Measurements from ENCODE around the gene CBLN3. TPM values are rescaled to one million over a fixed set of nuclear protein-coding genes. Genes with fewer than 3 reads are reported as not detected.

CBLN3 gene
- total RNA-seq, 2 experiments from 2014 or later = 2.9 TPM

DNA sequence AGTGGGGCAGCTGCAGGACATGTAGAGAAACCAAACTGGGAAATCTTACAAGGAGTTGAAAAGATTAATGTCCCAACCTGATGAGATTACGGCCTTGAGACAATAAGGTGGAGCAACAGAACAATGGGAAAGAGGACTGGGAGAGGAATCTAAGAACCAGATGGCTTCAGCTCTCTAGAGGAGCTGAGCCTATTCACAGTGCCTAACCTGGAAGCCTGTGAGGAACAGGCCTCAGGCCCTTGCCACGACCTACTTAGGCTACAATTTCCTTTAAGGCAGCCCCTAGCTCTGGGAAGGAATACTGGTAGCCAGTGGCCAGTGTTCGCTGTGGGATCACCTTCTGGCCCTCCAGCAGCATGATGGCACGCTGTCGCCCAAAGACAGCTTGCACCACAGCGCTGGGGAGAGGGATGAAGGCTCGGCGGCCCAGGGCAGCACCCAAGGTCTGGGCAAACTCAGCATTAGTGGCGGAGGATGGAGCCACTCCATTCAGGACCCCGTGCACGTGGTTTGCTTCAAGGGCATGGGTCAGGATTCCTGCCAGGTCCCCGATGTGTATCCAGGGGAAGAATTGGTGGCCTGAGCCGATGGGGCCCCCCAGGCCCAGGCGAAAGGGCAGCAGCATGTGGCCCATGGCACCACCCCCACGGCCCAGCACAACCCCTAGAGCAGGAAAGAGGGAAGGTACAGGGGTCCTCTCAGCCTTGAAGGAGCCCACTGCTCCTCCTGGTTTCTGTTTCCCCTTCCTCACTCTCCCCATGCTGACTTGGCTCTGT, 10.6 kb upstream of the CBLN3 start:
- CTCF ChIA-PET = interaction anchor here (2.1 to 5.3 kb wide), 4 partner anchors 8 to 111 kb away, joined by 9 to 76 read pairs (median 34); partner anchors contain the start of genes ADCY4 and KHNYN
- TF ChIP-seq, protein P1, sequence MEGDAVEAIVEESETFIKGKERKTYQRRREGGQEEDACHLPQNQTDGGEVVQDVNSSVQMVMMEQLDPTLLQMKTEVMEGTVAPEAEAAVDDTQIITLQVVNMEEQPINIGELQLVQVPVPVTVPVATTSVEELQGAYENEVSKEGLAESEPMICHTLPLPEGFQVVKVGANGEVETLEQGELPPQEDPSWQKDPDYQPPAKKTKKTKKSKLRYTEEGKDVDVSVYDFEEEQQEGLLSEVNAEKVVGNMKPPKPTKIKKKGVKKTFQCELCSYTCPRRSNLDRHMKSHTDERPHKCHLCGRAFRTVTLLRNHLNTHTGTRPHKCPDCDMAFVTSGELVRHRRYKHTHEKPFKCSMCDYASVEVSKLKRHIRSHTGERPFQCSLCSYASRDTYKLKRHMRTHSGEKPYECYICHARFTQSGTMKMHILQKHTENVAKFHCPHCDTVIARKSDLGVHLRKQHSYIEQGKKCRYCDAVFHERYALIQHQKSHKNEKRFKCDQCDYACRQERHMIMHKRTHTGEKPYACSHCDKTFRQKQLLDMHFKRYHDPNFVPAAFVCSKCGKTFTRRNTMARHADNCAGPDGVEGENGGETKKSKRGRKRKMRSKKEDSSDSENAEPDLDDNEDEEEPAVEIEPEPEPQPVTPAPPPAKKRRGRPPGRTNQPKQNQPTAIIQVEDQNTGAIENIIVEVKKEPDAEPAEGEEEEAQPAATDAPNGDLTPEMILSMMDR (IDR thresholded peaks at IDR 0.05) = no peak
- Mint-ChIP-seq H3K36me3 (ENCODE audit: low read depth) (peaks cover 44% of the 10 kb centered on the region), H3K9me3 (no peaks in the 10 kb centered on the region), H3K27ac (peak overlapping the region; percentile 98), H3K4me3 (peak overlapping the region; percentile 86), H3K27me3 (no peaks in the 10 kb centered on the region), H3K4me1 (ENCODE audit: low read depth) (peaks cover 52% of the 10 kb centered on the region)
- intact Hi-C loops (cut with micrococcal nuclease) = loop anchor here (5.0 to 10.0 kb wide), 2 partner anchors 195 to 232 kb away; partner anchors contain the start of gene TINF2
- DNase-seq (no peak), ATAC-seq (no peak)
- POLR2A ChIA-PET = interaction anchor here (0.6 to 6.2 kb wide), 5 partner anchors 9 to 206 kb away, joined by 3 to 74 read pairs (median 5); partner anchors contain the start of genes CBLN3 and KHNYN

DNA sequence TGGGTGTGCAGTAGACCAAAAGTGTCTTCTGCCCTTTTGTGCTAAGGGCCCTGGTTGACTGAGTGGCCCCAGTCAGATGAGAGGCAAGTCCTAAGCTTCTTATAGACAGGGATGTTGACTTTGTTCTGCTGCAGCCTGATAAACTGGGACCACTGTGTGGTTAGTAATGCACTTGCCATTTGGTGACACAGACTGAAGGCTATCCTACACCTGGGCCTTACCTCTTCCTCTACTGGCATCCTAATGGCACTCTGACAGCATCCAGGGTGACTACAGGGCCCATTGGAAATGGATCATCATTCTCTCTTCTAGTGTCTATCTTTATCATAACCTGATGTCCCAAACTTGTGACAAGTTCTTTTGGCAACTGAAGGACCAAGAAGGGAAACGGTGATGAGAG, 9.8 kb upstream of the CBLN3 start:
- peaks cover 52% of the 10 kb centered on the region for H3K4me1 Mint-ChIP-seq (ENCODE audit: low read depth)
- H3K27me3 Mint-ChIP-seq = no peaks in the 10 kb centered on the region
- ChIA-PET POLR2A (interaction anchor here (0.6 to 6.2 kb wide), 2 partner anchors 9 to 140 kb away, joined by 3 to 74 read pairs; partner anchors contain the start of genes CBLN3 and KHNYN), CTCF (interaction anchor here (4.4 to 5.3 kb wide), 3 partner anchors 8 to 106 kb away, joined by 57 to 76 read pairs (median 60); partner anchors contain the start of genes ADCY4, KHNYN and RIPK3)
- H3K27ac Mint-ChIP-seq = peak overlapping the region; percentile 81
- no peak for ATAC-seq
- no peaks in the 10 kb centered on the region for H3K9me3 Mint-ChIP-seq
- H3K4me3 Mint-ChIP-seq = no peak overlapping the region
- DNase-seq = no peak
- H3K36me3 Mint-ChIP-seq (ENCODE audit: low read depth) = peaks cover 44% of the 10 kb centered on the region
- intact Hi-C loops (cut with micrococcal nuclease) = loop anchor here (10.0 kb wide), 1 partner anchor 194 kb away; the partner anchor contains the start of gene TINF2
- TF ChIP-seq, protein P1 (IDR thresholded peaks at IDR 0.05) = no peak

DNA sequence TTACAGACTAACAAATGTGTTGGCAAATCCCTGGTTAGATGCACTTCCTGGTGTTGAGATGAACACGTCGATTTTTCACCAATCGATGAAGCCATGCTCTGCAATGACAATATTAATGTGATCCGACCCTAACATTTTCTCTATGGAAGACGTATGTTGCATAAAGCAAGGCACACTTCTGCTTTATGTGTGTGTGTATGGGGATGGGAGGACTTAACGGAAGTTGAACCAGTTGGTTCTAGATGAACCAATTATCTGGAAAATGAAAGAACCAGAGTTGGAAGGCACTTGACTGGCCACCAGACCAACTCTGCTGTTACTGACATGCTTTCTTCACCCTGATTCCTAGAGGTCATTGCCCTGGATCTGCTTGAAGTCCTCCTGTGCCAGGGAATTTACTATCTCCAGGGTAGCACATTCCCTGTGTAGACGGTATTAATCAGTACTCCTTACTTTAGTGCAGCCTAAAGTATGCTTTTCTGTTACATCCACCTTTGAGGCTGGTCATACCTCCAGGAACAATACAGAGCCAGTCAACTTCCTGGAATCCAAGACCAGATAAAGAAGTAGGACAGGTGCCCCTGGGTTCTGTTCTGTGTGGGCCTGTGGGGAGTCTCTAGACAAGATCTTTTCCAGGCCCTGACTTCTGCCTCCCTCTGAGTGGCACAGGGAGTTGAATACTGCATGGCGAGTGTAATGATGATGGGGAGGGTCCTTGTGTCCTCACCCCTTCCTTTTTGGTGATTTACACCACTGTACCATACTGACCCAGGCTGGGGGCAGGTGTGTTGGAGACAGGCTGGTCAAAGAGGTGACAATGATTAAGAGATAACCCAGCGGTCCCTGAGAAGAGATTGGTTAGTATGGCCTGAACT, 9.0 kb upstream of the CBLN3 start:
- ChIA-PET POLR2A (interaction anchor here (0.5 to 2.1 kb wide), 4 partner anchors 8 to 250 kb away, joined by 3 to 12 read pairs (median 3); partner anchors contain the start of genes IPO4 and KHNYN), CTCF (interaction anchor here (1.9 to 5.3 kb wide), 10 partner anchors 13 to 196 kb away, joined by 4 to 155 read pairs (median 34); partner anchors contain the start of genes ADCY4, CIDEB, DHRS1 and LTB4R)
- H3K9me3 Mint-ChIP-seq = no peaks in the 10 kb centered on the region
- H3K4me1 Mint-ChIP-seq (ENCODE audit: low read depth) = peaks cover 51% of the 10 kb centered on the region
- ATAC-seq (no peak), DNase-seq (no peak)
- no peak overlapping the region for H3K4me3 Mint-ChIP-seq
- H3K27me3 Mint-ChIP-seq = no peaks in the 10 kb centered on the region
- TF ChIP-seq, protein P1 (IDR thresholded peaks at IDR 0.05) = no peak
- peak overlapping the region; percentile 81 for H3K27ac Mint-ChIP-seq
- intact Hi-C loops (cut with micrococcal nuclease) = loop anchor here (10.0 kb wide), 1 partner anchor 194 kb away; the partner anchor contains the start of gene TINF2
- H3K36me3 Mint-ChIP-seq (ENCODE audit: low read depth) = peaks cover 45% of the 10 kb centered on the region

DNA sequence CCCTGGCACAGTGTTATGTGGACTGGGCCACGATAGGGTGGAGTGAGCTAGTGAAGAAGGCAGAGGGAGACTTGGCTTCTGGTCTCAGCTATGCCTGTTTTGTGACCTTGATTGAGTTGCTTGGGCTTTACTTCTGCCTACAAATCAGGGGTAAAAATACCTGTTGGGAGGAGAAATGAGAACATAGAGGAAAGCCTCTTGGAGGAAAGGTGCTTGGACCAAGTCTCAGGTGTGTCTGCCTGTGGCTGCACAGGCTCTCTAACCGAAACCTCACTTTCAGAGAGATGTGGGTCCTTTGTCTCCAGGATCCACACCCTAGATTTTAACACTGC, 8.2 kb upstream of the CBLN3 start:
- no peaks in the 10 kb centered on the region for H3K9me3 Mint-ChIP-seq
- peaks cover 55% of the 10 kb centered on the region for H3K4me1 Mint-ChIP-seq (ENCODE audit: low read depth)
- ChIA-PET POLR2A (interaction anchor here (0.5 to 2.6 kb wide), 6 partner anchors 13 to 249 kb away, joined by 3 to 12 read pairs (median 6); partner anchors contain the start of genes IPO4, LTB4R and LTB4R2), CTCF (interaction anchor here (0.7 to 4.4 kb wide), 17 partner anchors 13 to 195 kb away, joined by 3 to 155 read pairs (median 6); partner anchors contain the start of genes ADCY4, CIDEB, DHRS1 and LTB4R)
- TF ChIP-seq, protein P1 (IDR thresholded peaks at IDR 0.05) = no peak
- no peak overlapping the region for H3K4me3 Mint-ChIP-seq
- ATAC-seq (no peak), DNase-seq (no peak)
- no peaks in the 10 kb centered on the region for H3K27me3 Mint-ChIP-seq
- intact Hi-C loops (cut with micrococcal nuclease) = loop anchor here (10.0 kb wide), 1 partner anchor 193 kb away; the partner anchor contains the start of gene TINF2
- peaks cover 53% of the 10 kb centered on the region for H3K36me3 Mint-ChIP-seq (ENCODE audit: low read depth)
- peak overlapping the region; percentile 81 for H3K27ac Mint-ChIP-seq
